GM08714 (cell line): ENCODE measurements around the gene ZNF714.

ENCODE experiments used
- H3K4me3 ChIP-seq: fragments of 200-500 bp; sonication (Bioruptor generic); 2 replicates; pipeline ENCODE4 v1.5.1; 2014; ENCODE audit warnings: mild to moderate bottlenecking, low read length, inconsistent platforms
- ZNF274 ChIP-seq: IDR thresholded peaks from 2 replicates; pipeline ENCODE4 v1.6.1; 2012; ENCODE audit warnings: mild to moderate bottlenecking, low read depth, low read length

The ZNF714 gene

GRCh38 chr19:21143854-21144253, 61.9 kb downstream of the ZNF714 start:
- TF ChIP-seq ZNF274, result no peak
- no peak overlapping the region for H3K4me3 ChIP-seq

GRCh38 chr19:21147540-21147939, 65.5 kb downstream of the ZNF714 start:
- no peak for TF ChIP-seq ZNF274
- H3K4me3 ChIP-seq, result no peak overlapping the region

- no peak overlapping the region for H3K4me3 ChIP-seq
- TF ChIP-seq ZNF274, result no peak
These were observed 66.7 kb downstream of the ZNF714 start for GRCh38 chr19:21148681-21149080.

GRCh38 chr19:21149877-21150276, 67.9 kb downstream of the ZNF714 start:
- H3K4me3 ChIP-seq, result no peak overlapping the region
- TF ChIP-seq ZNF274, result no peak

- no peak for TF ChIP-seq ZNF274
- no peak overlapping the region for H3K4me3 ChIP-seq
These were observed 69.5 kb downstream of the ZNF714 start for GRCh38 chr19:21151460-21151859.

- no peak overlapping the region for H3K4me3 ChIP-seq
- TF ChIP-seq ZNF274, result no peak
These were observed 76.6 kb downstream of the ZNF714 start for GRCh38 chr19:21158523-21159135.

- TF ChIP-seq ZNF274, result no peak
- H3K4me3 ChIP-seq, result no peak overlapping the region
These were observed 82.5 kb downstream of the ZNF714 start for GRCh38 chr19:21164541-21164940.

GRCh38 chr19:21166436-21166835, 84.4 kb downstream of the ZNF714 start:
- TF ChIP-seq ZNF274, result no peak
- H3K4me3 ChIP-seq, result no peak overlapping the region
